ENCODE results near the gene MDFIC2.

GRCh38 chr3:70189884-70190473 lies 122.5 kb downstream of the MDFIC2 start:
- TF ChIP-seq CTCF (IDR thresholded peaks at IDR 0.05) (no peak), POLR2A (IDR thresholded peaks at IDR 0.05) (no peak), POLR2AphosphoS5 (IDR thresholded peaks at IDR 0.05) (no peak), EP300 (IDR thresholded peaks at IDR 0.05) (no peak)
